Measurements from ENCODE around the gene ZBTB49.

The ZBTB49 gene

DNA sequence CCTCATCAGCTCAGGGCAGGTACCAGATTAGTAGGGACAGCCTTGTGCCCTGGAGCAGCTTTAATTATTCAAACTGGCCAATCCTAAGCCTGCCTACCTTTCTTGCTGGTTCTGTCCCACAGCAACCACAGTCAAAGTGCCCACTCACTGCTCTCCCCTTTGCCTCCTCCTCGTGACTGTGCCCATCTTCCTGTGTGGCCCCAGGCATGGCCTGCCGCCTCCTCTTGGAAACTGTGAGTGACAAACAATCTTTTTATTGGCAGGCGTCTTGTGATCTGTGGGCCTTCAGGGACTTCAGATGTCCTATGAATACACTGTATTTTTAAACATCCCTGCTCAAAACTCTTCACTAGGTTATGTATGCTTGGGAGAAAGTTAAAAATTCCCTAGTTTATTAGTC, 74.0 kb downstream of the ZBTB49 start:
- no peak for DNase-seq
- no peaks in the 10 kb centered on the region for H3K9me3 ChIP-seq (ENCODE audit: control insufficient read depth, low read length)
- no peaks in the 10 kb centered on the region for H3K4me1 ChIP-seq (ENCODE audit: control insufficient read depth, insufficient read depth, low read length, poor library complexity, severe bottlenecking)
- H3K36me3 ChIP-seq (ENCODE audit: control insufficient read depth, insufficient read depth, low read length): no peaks in the 10 kb centered on the region
- no peaks in the 10 kb centered on the region for H3K27me3 ChIP-seq (replicated peaks; ENCODE audit: control insufficient read depth, insufficient read depth, low read length, poor library complexity, severe bottlenecking)
- no peak overlapping the region for H3K4me3 ChIP-seq (ENCODE audit: insufficient read depth, low read depth, low read length, poor library complexity, severe bottlenecking)
- no peak overlapping the region for H3K27ac ChIP-seq (ENCODE audit: insufficient read depth, low read length, poor library complexity, severe bottlenecking)

DNA sequence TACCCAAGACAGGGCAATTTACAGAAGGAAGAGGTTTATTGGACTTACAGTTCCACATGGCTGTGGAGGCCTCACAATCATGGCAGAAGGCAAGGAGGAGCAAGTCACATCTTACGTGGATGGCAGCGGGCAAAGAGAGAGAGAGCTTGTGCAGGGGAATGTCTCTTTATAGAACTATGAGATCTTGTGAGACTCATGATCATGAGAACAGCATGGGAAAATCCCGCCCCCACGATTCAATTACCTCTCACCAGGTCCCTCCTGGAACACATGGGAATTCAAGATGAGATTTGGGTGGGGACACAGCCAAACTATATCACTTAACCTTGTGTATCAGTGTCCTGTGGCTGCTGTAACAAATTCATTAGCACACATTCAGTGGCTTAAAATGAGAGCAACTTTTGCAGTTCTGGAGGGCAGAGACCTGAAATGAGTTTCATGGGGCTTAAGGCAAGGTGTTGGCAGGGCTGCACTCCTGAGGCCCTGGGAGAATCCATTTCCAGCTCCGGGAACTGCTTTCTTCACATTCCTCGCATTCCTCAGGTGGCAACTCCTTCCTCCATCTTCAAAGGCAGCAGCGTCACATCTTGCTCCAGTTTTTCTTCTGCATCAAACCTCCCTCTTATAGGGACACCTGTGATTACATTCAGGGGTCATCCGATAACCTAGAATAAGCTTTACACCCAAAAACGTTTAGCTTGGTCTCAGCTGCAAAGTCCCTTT, 74.6 kb downstream of the ZBTB49 start:
- Histone ChIP-seq H3K4me3 (ENCODE audit: insufficient read depth, low read depth, low read length, poor library complexity, severe bottlenecking) (no peak overlapping the region), H3K4me1 (ENCODE audit: control insufficient read depth, insufficient read depth, low read length, poor library complexity, severe bottlenecking) (no peaks in the 10 kb centered on the region), H3K36me3 (ENCODE audit: control insufficient read depth, insufficient read depth, low read length) (no peaks in the 10 kb centered on the region), H3K27ac (ENCODE audit: insufficient read depth, low read length, poor library complexity, severe bottlenecking) (no peak overlapping the region), H3K27me3 (replicated peaks; ENCODE audit: control insufficient read depth, insufficient read depth, low read length, poor library complexity, severe bottlenecking) (no peaks in the 10 kb centered on the region), H3K9me3 (ENCODE audit: control insufficient read depth, low read length) (no peaks in the 10 kb centered on the region)
- DNase-seq: no peak

DNA sequence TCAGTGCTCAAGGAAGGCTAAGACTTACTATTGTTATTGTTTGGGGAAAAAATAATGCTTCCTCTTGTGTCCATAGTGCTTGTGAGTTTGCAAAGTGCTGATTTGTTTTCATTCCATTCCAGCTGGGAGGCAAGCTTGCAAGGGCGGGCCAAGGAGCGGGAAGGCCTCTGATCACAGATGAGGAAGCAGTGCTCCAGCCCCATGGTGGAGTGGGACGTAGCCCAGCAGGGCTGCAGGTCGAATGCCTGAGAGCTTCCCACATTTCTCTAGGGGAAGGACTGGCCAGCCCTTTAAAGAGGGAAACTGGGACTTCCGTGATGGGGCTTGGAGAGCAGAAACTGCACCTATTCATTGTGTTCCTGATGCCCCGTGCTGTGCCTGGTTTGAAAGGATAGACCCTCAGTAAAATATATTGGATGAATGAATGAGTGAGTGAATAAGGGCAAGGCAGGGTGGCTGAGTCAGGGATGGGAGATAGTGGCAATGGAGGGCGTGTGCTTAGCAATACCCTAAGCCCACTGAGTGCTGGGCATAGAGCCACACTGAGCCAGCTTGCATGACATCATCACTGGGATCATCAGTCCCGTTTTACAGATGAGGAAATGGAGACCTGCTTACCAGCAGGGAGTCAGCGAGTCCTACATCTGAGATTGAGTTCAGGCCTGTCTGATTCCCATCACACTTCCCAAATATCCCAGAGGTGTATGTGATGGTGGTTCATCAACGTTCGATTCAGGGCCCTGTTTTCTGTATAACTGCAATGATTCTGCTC, 78.9 kb downstream of the ZBTB49 start:
- no peak for DNase-seq
- Histone ChIP-seq H3K9me3 (ENCODE audit: control insufficient read depth, low read length) (no peaks in the 10 kb centered on the region), H3K4me3 (ENCODE audit: insufficient read depth, low read depth, low read length, poor library complexity, severe bottlenecking) (no peak overlapping the region), H3K4me1 (ENCODE audit: control insufficient read depth, insufficient read depth, low read length, poor library complexity, severe bottlenecking) (no peaks in the 10 kb centered on the region), H3K27ac (ENCODE audit: insufficient read depth, low read length, poor library complexity, severe bottlenecking) (no peak overlapping the region), H3K27me3 (replicated peaks; ENCODE audit: control insufficient read depth, insufficient read depth, low read length, poor library complexity, severe bottlenecking) (no peaks in the 10 kb centered on the region), H3K36me3 (ENCODE audit: control insufficient read depth, insufficient read depth, low read length) (no peaks in the 10 kb centered on the region)
